22Rv1 (cell line): Measurements from ENCODE around the gene UBE3B.
A peak's percentile ranks its signal among the peaks of the same experiment; 100 is the strongest.

Source experiments
- ZFX ChIP-seq: fragments of 450-650 bp; IDR thresholded peaks from 2 replicates; pipeline ENCODE4 v1.6.1; 2017; ENCODE audit warnings: antibody characterized with exemption, borderline replicate concordance
- TF ChIP-seq, protein P1 (sequence below): fragments of 450-650 bp; IDR thresholded peaks from 2 replicates; pipeline ENCODE4 v1.5.1; 2017; ENCODE audit warnings: mild to moderate bottlenecking

DNA sequence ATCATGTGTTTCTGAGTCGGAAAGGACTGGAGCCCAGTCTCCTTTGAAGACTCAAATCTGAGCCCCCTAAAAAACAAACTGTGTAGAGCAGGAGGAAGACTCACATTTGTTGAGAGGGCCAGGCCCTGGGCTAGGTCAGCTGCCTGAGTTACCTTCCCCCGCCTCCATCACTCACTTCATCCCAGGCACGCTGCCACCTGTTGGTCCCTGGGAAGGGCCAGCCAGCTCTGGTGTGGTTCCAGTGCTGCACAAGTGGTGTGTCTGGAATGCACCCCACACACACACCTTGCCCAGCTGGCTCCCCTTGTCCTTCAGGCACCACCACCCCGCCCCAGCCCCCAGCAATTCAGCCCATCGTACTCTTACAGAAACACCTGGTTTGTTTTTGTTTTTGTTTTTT is 105.2 kb downstream of the UBE3B start:
- TF ChIP-seq, protein P1, sequence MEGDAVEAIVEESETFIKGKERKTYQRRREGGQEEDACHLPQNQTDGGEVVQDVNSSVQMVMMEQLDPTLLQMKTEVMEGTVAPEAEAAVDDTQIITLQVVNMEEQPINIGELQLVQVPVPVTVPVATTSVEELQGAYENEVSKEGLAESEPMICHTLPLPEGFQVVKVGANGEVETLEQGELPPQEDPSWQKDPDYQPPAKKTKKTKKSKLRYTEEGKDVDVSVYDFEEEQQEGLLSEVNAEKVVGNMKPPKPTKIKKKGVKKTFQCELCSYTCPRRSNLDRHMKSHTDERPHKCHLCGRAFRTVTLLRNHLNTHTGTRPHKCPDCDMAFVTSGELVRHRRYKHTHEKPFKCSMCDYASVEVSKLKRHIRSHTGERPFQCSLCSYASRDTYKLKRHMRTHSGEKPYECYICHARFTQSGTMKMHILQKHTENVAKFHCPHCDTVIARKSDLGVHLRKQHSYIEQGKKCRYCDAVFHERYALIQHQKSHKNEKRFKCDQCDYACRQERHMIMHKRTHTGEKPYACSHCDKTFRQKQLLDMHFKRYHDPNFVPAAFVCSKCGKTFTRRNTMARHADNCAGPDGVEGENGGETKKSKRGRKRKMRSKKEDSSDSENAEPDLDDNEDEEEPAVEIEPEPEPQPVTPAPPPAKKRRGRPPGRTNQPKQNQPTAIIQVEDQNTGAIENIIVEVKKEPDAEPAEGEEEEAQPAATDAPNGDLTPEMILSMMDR: peak; percentile 17; the same call in 1 of the 2 replicates
- TF ChIP-seq ZFX: no peak
